GM18526 (cell line): Measurements from ENCODE around the gene UTP15.
A peak's percentile ranks its signal among the peaks of the same experiment; 100 is the strongest.

Source experiments
- POLR2A ChIP-seq: IDR thresholded peaks from 3 replicates; pipeline ENCODE4 v1.6.1; 2011; ENCODE audit not compliant: insufficient read length; ENCODE audit errors: extremely low read depth

Gene UTP15

GRCh38 chr5:73605223-73606087, 39.9 kb downstream of the UTP15 start:
- no peak for TF ChIP-seq POLR2A

- TF ChIP-seq POLR2A, result no peak
Measured at GRCh38 chr5:73606206-73606753, 40.7 kb downstream of the UTP15 start.

GRCh38 chr5:73607228-73607627, 41.7 kb downstream of the UTP15 start:
- no peak for TF ChIP-seq POLR2A

GRCh38 chr5:73612799-73613198, 47.3 kb downstream of the UTP15 start:
- no peak for TF ChIP-seq POLR2A

GRCh38 chr5:73615085-73615484, 49.5 kb downstream of the UTP15 start:
- TF ChIP-seq POLR2A, result no peak

GRCh38 chr5:73615947-73616346, 50.4 kb downstream of the UTP15 start:
- no peak for TF ChIP-seq POLR2A

GRCh38 chr5:73617510-73618279, 52.2 kb downstream of the UTP15 start:
- TF ChIP-seq POLR2A, result no peak

GRCh38 chr5:73619606-73620333, 54.2 kb downstream of the UTP15 start:
- no peak for TF ChIP-seq POLR2A

GRCh38 chr5:73620334-73620687, 54.8 kb downstream of the UTP15 start:
- TF ChIP-seq POLR2A, result no peak

- no peak for TF ChIP-seq POLR2A
Measured at GRCh38 chr5:73623060-73623459, 57.5 kb downstream of the UTP15 start.

- TF ChIP-seq POLR2A, result no peak
Measured at GRCh38 chr5:73623901-73624404, 58.4 kb downstream of the UTP15 start.

GRCh38 chr5:73624888-73625287, 59.3 kb downstream of the UTP15 start:
- no peak for TF ChIP-seq POLR2A

- no peak for TF ChIP-seq POLR2A
Measured at GRCh38 chr5:73625372-73625943, 59.9 kb downstream of the UTP15 start.

GRCh38 chr5:73625944-73626811, 60.6 kb downstream of the UTP15 start, which contains the start of gene ARHGEF28:
ARHGEF28 (plus strand) TSS chr5:73626196; CDS start chr5:73684852, 58,656 bp downstream.
- peak; percentile 30 for TF ChIP-seq POLR2A

GRCh38 chr5:73626814-73627313, 61.3 kb downstream of the UTP15 start:
- no peak for TF ChIP-seq POLR2A
